Breast epithelium (tissue), 4 donors: ENCODE results near the gene ADIG. TPM values are rescaled to one million over a fixed set of nuclear protein-coding genes. Genes with fewer than 3 reads are reported as not detected.
"Not testable (repeated sequence)": the region's sequence is repeated elsewhere in the genome, so short reads cannot be mapped to it uniquely, and the experiment has no call there.

Experiments used
- DNase-seq, 2 donors: peaks; one replicate each; pipeline ENCODE4 v3.0.0-alpha.2; 2019; ENCODE audit warnings: low spot score in 2 of 2
- H3K27ac ChIP-seq, 2 donors: fragments of 200-600 bp; sonication (generic) in 1 of 2; one replicate each; pipeline ENCODE4 v1.5.1; 2016 to 2019; ENCODE audit warnings: mild to moderate bottlenecking in 1 of 2
- H3K27me3 ChIP-seq, 2 donors: fragments of 200-600 bp; sonication (generic) in 1 of 2; one replicate each; pipeline versions ENCODE4 v1.5.1 to v1.6.0; 2017 to 2019; ENCODE audit warnings: control low read depth in 1 of 2, mild to moderate bottlenecking in 1 of 2
- H3K36me3 ChIP-seq: fragments of 200-600 bp; one replicate; pipeline ENCODE4 v1.5.1; 2019
- H3K4me1 ChIP-seq, 2 donors: fragments of 200-600 bp; sonication (generic); one replicate each; pipeline ENCODE4 v1.5.1; 2016 to 2019; ENCODE audit warnings: control low read depth in 1 of 2
- H3K4me3 ChIP-seq, 3 donors: fragments of 200-600 bp; sonication (generic); 1 replicate in 2 of 3; 2 replicates in 1 of 3; pipeline ENCODE4 v1.5.1; 2016 to 2019; ENCODE audit warnings: mild to moderate bottlenecking in 3 of 3, moderate library complexity in 2 of 3
- H3K9me3 ChIP-seq, 2 donors: fragments of 200-600 bp; sonication (generic) in 1 of 2; one replicate each; pipeline ENCODE4 v1.5.1; 2016 to 2019; ENCODE audit warnings: control low read depth in 1 of 2
- POLR2A ChIP-seq: fragments of 450-650 bp; IDR thresholded peaks from one replicate; pipeline ENCODE4 v1.6.1; 2016; ENCODE audit warnings: antibody characterized with exemption, mild to moderate bottlenecking, moderate library complexity
- POLR2AphosphoS5 ChIP-seq, 3 donors: sonication (generic); formaldehyde crosslinking; IDR thresholded peaks; one replicate each; pipeline ENCODE4 v1.6.1; 2017; ENCODE audit warnings: antibody characterized with exemption in 3 of 3
- intact Hi-C: fragments of 100-400 bp; cut with DNase I; formaldehyde crosslinking; loops from one replicate; pipeline ENCODE4 v1.15.1; 2023; ENCODE audit warnings: low total_unique reads
- total RNA-seq, 3 donors: library from RNA; depleted of rRNA; stranded (reverse); fragments of >200 nt; gene quantifications; one replicate each; pipeline ENCODE4 v1.1.0, GENCODE V29; 2016
- TF ChIP-seq, protein P1 (sequence below), 3 donors: fragments of 450-650 bp; IDR thresholded peaks; one replicate each; pipeline ENCODE4 v1.5.1; 2016 to 2017; ENCODE audit warnings: antibody characterized with exemption in 3 of 3, mild to moderate bottlenecking in 3 of 3, moderate library complexity in 3 of 3

Gene ADIG
- total RNA-seq, 3 donors from 2014 or later: not detected

DNA sequence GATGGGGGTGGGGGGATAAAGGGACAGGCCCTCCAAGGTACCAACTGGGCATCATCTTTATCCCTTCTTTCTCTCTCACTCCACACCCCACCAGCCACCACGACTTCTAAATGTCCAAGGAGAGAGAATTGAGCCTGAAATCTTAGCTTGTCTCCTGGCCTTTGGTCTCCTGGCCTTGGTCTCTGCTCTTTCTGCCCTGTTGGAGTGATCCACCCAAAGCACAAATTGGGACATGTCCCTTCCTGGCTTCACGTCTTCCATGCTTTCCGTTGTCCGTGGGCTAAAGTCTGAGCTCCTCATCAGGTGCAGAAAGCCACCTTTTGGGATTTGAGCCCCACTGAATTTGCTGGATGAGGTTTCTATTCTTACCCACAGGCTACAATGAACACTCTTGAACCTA is 8.4 kb downstream of the ADIG start:
- H3K27ac ChIP-seq: no peak overlapping the region
- H3K9me3 ChIP-seq: no peaks in the 10 kb centered on the region
- TF ChIP-seq, protein P1, sequence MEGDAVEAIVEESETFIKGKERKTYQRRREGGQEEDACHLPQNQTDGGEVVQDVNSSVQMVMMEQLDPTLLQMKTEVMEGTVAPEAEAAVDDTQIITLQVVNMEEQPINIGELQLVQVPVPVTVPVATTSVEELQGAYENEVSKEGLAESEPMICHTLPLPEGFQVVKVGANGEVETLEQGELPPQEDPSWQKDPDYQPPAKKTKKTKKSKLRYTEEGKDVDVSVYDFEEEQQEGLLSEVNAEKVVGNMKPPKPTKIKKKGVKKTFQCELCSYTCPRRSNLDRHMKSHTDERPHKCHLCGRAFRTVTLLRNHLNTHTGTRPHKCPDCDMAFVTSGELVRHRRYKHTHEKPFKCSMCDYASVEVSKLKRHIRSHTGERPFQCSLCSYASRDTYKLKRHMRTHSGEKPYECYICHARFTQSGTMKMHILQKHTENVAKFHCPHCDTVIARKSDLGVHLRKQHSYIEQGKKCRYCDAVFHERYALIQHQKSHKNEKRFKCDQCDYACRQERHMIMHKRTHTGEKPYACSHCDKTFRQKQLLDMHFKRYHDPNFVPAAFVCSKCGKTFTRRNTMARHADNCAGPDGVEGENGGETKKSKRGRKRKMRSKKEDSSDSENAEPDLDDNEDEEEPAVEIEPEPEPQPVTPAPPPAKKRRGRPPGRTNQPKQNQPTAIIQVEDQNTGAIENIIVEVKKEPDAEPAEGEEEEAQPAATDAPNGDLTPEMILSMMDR (IDR thresholded peaks at IDR 0.05): no peak
- TF ChIP-seq POLR2A: no peak
- no peak for TF ChIP-seq POLR2AphosphoS5 (IDR thresholded peaks at IDR 0.05)
- H3K36me3 ChIP-seq: no peaks in the 10 kb centered on the region
- no peak for DNase-seq
- H3K4me3 ChIP-seq: no peak overlapping the region
- H3K27me3 ChIP-seq: no peaks in the 10 kb centered on the region
- intact Hi-C loops: no loop called here
- no peaks in the 10 kb centered on the region for H3K4me1 ChIP-seq

DNA sequence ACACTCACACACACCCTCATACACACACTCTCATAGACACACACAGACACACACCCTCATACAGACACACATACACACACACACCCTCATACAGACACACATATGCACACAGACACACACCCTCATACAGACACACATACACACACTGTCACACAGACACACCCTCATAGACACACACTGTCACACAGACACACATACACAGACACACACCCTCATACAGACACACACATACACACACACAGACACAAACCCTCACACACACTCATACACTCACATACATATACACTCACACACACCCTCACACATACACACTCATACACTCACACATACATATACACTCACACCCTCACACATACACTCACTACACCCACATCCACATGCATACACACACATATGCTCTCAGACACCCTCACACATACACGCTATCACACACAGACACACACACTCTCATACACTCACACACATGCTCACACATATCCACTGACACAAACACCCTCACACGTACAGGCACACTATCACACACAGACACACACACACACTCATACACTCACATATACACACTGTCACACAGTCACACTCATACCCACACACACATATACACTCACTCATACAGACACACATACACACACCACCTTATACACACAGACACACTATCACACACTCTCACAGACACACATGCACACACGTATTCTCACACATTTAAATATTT is 9.1 kb downstream of the ADIG start:
- Histone ChIP-seq H3K4me3 (no peak overlapping the region), H3K27ac (no peak overlapping the region), H3K27me3 (no peaks in the 10 kb centered on the region), H3K9me3 (no peaks in the 10 kb centered on the region), H3K36me3 (no peaks in the 10 kb centered on the region), H3K4me1 (no peaks in the 10 kb centered on the region)
- intact Hi-C loops: no loop called here
- no peak for DNase-seq
- TF ChIP-seq POLR2A (no peak), POLR2AphosphoS5 (IDR thresholded peaks at IDR 0.05) (no peak)
- TF ChIP-seq, protein P1 (IDR thresholded peaks at IDR 0.05): no peak

DNA sequence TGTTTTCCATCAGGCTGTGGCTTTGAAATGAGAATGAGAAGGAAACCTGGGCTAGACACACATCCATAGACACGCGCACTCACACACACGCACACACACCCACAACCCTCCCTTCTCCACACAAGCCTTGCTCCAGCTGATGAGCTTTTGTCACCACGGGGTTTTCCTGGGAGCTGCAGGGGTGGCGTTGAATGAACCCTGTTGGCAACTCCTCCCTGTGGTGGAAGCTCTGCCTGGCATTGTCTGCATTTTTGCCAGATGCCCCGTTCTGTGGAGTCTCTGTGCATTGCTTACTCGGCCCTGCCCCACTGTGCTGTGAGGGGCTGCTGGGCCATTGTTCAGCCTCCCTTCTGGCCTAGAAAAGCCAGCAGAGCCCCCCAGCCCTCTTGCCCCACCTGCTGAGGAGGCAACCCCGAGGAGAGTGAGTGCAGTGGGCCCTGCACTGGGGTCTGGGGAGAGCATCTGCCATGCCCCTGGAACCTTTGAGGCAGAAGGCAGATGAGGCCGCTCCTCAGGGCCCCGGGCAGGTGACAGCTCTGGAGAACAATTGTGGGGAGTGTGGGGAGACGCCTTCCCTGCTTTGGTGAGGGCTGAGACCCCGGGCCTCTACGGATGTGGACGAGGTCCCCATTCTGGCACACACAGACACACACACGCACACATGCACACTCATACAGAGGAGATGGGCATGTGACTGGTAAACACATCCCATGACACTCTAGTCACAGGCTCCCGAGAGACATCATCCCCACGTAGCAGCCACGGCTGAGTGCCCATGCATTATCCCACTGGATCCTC is 9.9 kb downstream of the ADIG start:
- no peaks in the 10 kb centered on the region for H3K4me1 ChIP-seq
- H3K36me3 ChIP-seq: no peaks in the 10 kb centered on the region
- no peak for TF ChIP-seq POLR2A
- TF ChIP-seq POLR2AphosphoS5 (IDR thresholded peaks at IDR 0.05): no peak
- TF ChIP-seq, protein P1 (IDR thresholded peaks at IDR 0.05): no peak
- DNase-seq: no peak
- H3K27me3 ChIP-seq: no peaks in the 10 kb centered on the region
- intact Hi-C loops: no loop called here
- H3K4me3 ChIP-seq: no peak overlapping the region
- H3K9me3 ChIP-seq: no peaks in the 10 kb centered on the region
- H3K27ac ChIP-seq: no peak overlapping the region

DNA sequence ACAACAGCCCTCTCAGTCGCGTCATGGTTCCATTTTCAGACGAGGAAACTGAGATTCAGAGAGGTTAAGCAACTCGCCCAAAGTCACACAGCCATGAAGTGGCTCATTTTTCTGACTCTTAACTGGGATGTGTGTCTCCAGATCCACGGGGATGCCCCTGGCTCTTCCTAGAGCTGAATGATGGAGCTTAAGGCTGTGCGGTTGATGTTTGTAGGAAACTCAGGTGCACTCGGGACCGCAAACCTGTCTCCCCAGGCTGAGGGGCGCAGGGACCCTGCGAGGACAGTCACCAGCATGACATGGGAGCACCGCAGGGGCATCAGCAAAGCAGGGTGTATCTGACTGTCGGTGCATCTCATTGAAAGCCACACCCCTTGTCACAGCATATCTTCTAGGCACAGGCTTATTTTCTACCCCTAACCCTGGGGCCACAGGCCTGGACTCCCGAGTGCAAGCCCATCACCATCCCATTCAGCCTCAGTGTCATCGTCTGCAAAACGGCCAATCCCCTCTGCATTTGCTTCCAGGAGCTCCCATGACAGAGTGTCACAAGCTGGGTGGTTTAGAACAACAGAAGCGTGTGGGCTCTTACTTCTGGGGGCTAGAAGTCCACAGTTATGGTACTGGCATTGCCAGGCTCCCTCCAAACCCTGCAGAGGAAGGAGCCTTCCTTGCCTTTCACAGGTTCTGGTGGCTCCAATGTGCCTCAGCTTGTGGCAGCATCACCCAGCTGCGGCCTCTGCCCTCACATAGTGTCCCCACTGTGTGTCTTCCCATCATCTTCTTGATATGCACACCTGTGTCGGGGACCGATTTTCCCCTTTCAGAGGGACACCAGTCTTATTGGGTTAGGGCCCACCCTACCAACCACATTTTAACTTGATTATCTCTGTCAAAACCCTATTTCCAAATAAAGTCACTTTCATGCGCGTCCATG is 10.7 kb downstream of the ADIG start:
- H3K27me3 ChIP-seq: no peaks in the 10 kb centered on the region
- H3K9me3 ChIP-seq: no peaks in the 10 kb centered on the region
- H3K27ac ChIP-seq: no peak overlapping the region
- H3K4me3 ChIP-seq: no peak overlapping the region
- TF ChIP-seq, protein P1 (IDR thresholded peaks at IDR 0.05): no peak
- no peak for TF ChIP-seq POLR2A
- TF ChIP-seq POLR2AphosphoS5 (IDR thresholded peaks at IDR 0.05): no peak
- intact Hi-C loops: no loop called here
- H3K36me3 ChIP-seq: no peaks in the 10 kb centered on the region
- DNase-seq: no peak
- no peaks in the 10 kb centered on the region for H3K4me1 ChIP-seq

DNA sequence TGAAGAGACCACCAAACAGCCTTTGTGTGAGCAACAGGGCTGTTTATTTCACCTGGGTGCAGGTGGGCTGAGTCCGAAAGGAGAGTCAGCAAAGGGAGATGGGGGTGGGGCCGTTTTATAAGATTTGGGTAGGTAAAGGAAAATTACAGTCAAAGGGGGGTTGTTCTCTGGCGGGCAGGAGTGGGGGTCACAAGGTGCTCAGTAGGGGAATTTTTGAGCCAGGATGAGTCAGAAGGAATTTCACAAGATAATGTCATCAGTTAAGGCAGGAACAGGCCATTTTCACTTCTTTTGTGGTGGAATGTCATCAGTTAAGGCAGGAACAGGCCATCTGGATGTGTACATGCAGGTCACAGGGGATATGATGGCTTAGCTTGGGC is 11.4 kb downstream of the ADIG start:
- H3K27me3 ChIP-seq, H3K4me1 ChIP-seq, DNase-seq, H3K27ac ChIP-seq, H3K4me3 ChIP-seq, H3K36me3 ChIP-seq, intact Hi-C loops, H3K9me3 ChIP-seq: not testable (repeated sequence)

DNA sequence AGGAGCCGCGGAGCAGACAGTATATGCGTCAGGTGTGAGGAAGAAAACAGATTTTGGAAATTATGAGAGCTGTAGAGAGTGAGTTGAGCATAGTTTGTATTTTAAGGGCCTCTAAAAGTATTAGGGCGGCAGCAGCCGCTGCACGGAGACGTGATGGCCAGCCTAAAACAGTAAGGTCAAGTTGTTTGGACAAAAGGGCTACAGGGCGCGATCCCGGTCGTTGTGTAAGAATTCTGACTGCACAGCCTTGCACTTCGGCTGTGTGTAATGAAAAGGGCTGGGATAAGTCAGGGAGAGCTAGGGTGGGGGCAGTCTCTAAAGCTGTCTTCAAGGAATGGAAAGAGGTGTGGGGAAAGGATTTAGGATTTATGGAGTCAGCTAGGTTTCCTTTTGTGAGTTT is 13.3 kb downstream of the ADIG start:
- H3K27me3 ChIP-seq, H3K36me3 ChIP-seq, DNase-seq, H3K4me1 ChIP-seq, H3K27ac ChIP-seq, H3K9me3 ChIP-seq, intact Hi-C loops, H3K4me3 ChIP-seq: not testable (repeated sequence)

DNA sequence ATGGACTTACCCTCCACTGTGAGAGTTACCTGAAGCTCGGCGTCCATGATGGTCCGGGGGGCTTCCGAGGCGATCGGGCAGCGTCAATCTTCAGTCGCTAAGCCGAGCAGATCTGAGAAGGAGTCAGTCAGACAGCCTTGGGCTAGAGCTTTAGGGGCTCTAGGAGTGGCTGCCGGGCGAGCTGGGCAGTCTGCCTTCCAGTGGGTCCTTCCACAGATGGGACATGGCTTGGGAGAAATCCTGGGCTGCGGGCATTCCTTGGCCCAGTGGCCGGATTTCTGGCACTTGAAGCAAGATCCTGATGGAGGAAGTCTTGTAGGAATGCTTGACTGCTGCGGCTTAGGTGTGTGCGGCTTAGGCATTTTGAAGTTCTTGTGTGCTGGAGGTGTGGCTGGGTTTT is 14.9 kb downstream of the ADIG start:
- H3K4me1 ChIP-seq, H3K27me3 ChIP-seq, H3K36me3 ChIP-seq, DNase-seq, H3K4me3 ChIP-seq, H3K9me3 ChIP-seq, H3K27ac ChIP-seq, intact Hi-C loops: not testable (repeated sequence)
